Liver (tissue), 9 donors: Measurements from ENCODE around the gene ADCY4. TPM values are rescaled to one million over a fixed set of nuclear protein-coding genes. Genes with fewer than 3 reads are reported as not detected.

ENCODE experiments used
- DNase-seq: peaks from one replicate; pipeline ENCODE4 v3.0.0-alpha.2; 2017; ENCODE audit warnings: low spot score
- H3K27ac ChIP-seq, 2 donors: one replicate each; pipeline ENCODE4 v1.7.0; 2013; ENCODE audit warnings: inconsistent platforms in 2 of 2, low read length in 2 of 2, control low read depth in 1 of 2, low read depth in 1 of 2, mild to moderate bottlenecking in 1 of 2
- H3K27me3 ChIP-seq, 4 donors: one replicate each; pipeline versions ENCODE4 v1.6.1 to v1.7.0; 2013; ENCODE audit warnings: low read length in 3 of 4, inconsistent platforms in 1 of 4, mild to moderate bottlenecking in 1 of 4, moderate library complexity in 1 of 4; ENCODE audit not compliant: control insufficient read depth in 4 of 4, insufficient read depth in 4 of 4
- H3K36me3 ChIP-seq, 4 donors: one replicate each; pipeline versions ENCODE4 v1.6.1 to v1.7.0; 2013; ENCODE audit warnings: low read length in 3 of 4, mild to moderate bottlenecking in 3 of 4, low read depth in 1 of 4, moderate library complexity in 1 of 4; ENCODE audit not compliant: control insufficient read depth in 4 of 4, insufficient read depth in 3 of 4
- H3K4me1 ChIP-seq, 4 donors: one replicate each; pipeline versions ENCODE4 v1.6.1 to v1.7.0; 2013; ENCODE audit warnings: low read length in 3 of 4, mild to moderate bottlenecking in 3 of 4, moderate library complexity in 1 of 4; ENCODE audit not compliant: control insufficient read depth in 4 of 4, insufficient read depth in 4 of 4
- H3K4me3 ChIP-seq, 3 donors: one replicate each; pipeline versions ENCODE4 v1.6.1 to v1.7.0; 2013; ENCODE audit warnings: low read length in 3 of 3, control low read depth in 1 of 3, low read depth in 1 of 3, mild to moderate bottlenecking in 1 of 3
- H3K9ac ChIP-seq, 2 donors: one replicate each; pipeline ENCODE4 v1.7.0; 2013; ENCODE audit warnings: low read length in 2 of 2, mild to moderate bottlenecking in 2 of 2, moderate library complexity in 2 of 2, control low read depth in 1 of 2, low read depth in 1 of 2
- H3K9me3 ChIP-seq, 4 donors: one replicate each; pipeline versions ENCODE4 v1.6.1 to v1.7.0; 2013; ENCODE audit warnings: low read length in 3 of 4; ENCODE audit not compliant: control insufficient read depth in 4 of 4
- EGR1 ChIP-seq, 2 donors: IDR thresholded peaks; 2 replicates each; pipeline ENCODE4 v1.6.1; 2016 to 2018; ENCODE audit warnings: antibody characterized with exemption in 2 of 2, low read depth in 2 of 2
- FOXA1 ChIP-seq: IDR thresholded peaks from 2 replicates; pipeline ENCODE4 v1.6.1; 2016; ENCODE audit warnings: antibody characterized with exemption
- FOXA2 ChIP-seq: IDR thresholded peaks from 2 replicates; pipeline ENCODE4 v1.6.1; 2016; ENCODE audit warnings: antibody characterized with exemption
- GABPA ChIP-seq, 2 donors: IDR thresholded peaks in 1 of 2; conservative IDR thresholded peaks in 1 of 2; 2 replicates each; pipeline ENCODE4 v1.6.1; 2016; ENCODE audit warnings: antibody characterized with exemption in 2 of 2, mild to moderate bottlenecking in 1 of 2, moderate library complexity in 1 of 2
- HNF4A ChIP-seq, 2 donors: conservative IDR thresholded peaks; 2 replicates each; pipeline ENCODE4 v1.6.1; 2016; ENCODE audit warnings: antibody characterized with exemption in 2 of 2, mild to moderate bottlenecking in 2 of 2
- HNF4G ChIP-seq: IDR thresholded peaks from 2 replicates; pipeline ENCODE4 v1.6.1; 2016; ENCODE audit warnings: antibody characterized with exemption
- MAX ChIP-seq: IDR thresholded peaks from 2 replicates; pipeline ENCODE4 v1.6.1; 2016; ENCODE audit warnings: antibody characterized with exemption
- NR2F2 ChIP-seq: IDR thresholded peaks from 2 replicates; pipeline ENCODE4 v1.6.1; 2016; ENCODE audit warnings: antibody characterized with exemption
- RAD21 ChIP-seq, 2 donors: IDR thresholded peaks; 2 replicates each; pipeline ENCODE4 v1.6.1; 2016; ENCODE audit warnings: antibody characterized with exemption in 2 of 2, mild to moderate bottlenecking in 2 of 2
- REST ChIP-seq: IDR thresholded peaks from 2 replicates; pipeline ENCODE4 v1.6.1; 2016; ENCODE audit warnings: antibody characterized with exemption, mild to moderate bottlenecking
- RXRA ChIP-seq, 2 donors: IDR thresholded peaks; 2 replicates each; pipeline ENCODE4 v1.6.1; 2017 to 2018; ENCODE audit warnings: antibody characterized with exemption in 2 of 2, mild to moderate bottlenecking in 1 of 2
- SP1 ChIP-seq: IDR thresholded peaks from 2 replicates; pipeline ENCODE4 v1.6.1; 2018; ENCODE audit warnings: antibody characterized with exemption, mild to moderate bottlenecking
- TAF1 ChIP-seq: conservative IDR thresholded peaks from 2 replicates; pipeline ENCODE4 v1.6.1; 2016; ENCODE audit warnings: antibody characterized with exemption, mild to moderate bottlenecking
- YY1 ChIP-seq: IDR thresholded peaks from 2 replicates; pipeline ENCODE4 v1.6.1; 2016; ENCODE audit warnings: antibody characterized with exemption, mild to moderate bottlenecking
- WGBS: extraction: QIAGEN DNeasy Blood & Tissue Kit; methylation state at CpG from one replicate; pipeline ENCODE4 v1.1.7; 2013; 5-methylcytosine and 5-hydroxymethylcytosine counted together
- polyA plus RNA-seq, 2 donors: library from polyadenylated mRNA; stranded (reverse) in 1 of 2; unstranded in 1 of 2; fragments of 200-250 nt in 1 of 2; fragments of >200 nt in 1 of 2; fragmentation: Nextera tagmentation in 1 of 2; extraction: Ambion mirVana in 1 of 2; gene quantifications; one replicate each; pipeline versions ENCODE4 v1.2.1 to v1.2.3, GENCODE V29; 2013 to 2015
- total RNA-seq, 2 donors: library from RNA; depleted of rRNA; stranded (reverse); fragments of >200 nt; gene quantifications; one replicate each; pipeline ENCODE4 v1.2.3, GENCODE V29; 2014
- TF ChIP-seq, protein P1 (sequence below): fragments of 150-350 bp; IDR thresholded peaks from 2 replicates; pipeline ENCODE4 v1.5.1; 2017; ENCODE audit warnings: improper control_type of control experiment, low read depth, low read length; ENCODE audit not compliant: missing input control
- TF ChIP-seq, protein P2 (sequence below): IDR thresholded peaks from 2 replicates; pipeline ENCODE4 v1.6.1; 2016; ENCODE audit warnings: antibody characterized with exemption
- TF ChIP-seq, protein P3 (sequence below): IDR thresholded peaks from 2 replicates; pipeline ENCODE4 v1.6.1; 2016; ENCODE audit warnings: antibody characterized with exemption
- donor health status: healthy.
- donor health status: healthy.
- donor health status: healthy.
- donor health status: healthy.
- donor health status: healthy.

Gene ADCY4
- total and polyA plus RNA-seq, 4 donors, result 2.2 to 7.2 (median 4.0) TPM

- Histone ChIP-seq H3K4me3 (peak overlapping the region; percentile 55 to 78 (median 70)), H3K9ac (peak overlapping the region; percentile 80 to 98), H3K36me3 (peaks cover 5 to 38% (median 26%) of the 10 kb centered on the region in 4 donors), H3K4me1 (peaks cover 32 to 88% (median 78%) of the 10 kb centered on the region in 4 donors), H3K9me3 (no peaks in the 10 kb centered on the region), H3K27ac (peak overlapping the region; percentile 92 to 97), H3K27me3 (no peaks in the 10 kb centered on the region)
- TF ChIP-seq REST (no peak), MAX (no peak), HNF4G (no peak), RAD21 (IDR thresholded peaks at IDR 0.05) (no peak), FOXA1 (no peak), EGR1 (IDR thresholded peaks at IDR 0.05; ENCODE audit: low read depth in 2 of 2) (no peak), NR2F2 (no peak), YY1 (no peak), RXRA (IDR thresholded peaks at IDR 0.05) (no peak), GABPA (IDR thresholded peaks at IDR 0.05 in 1 of 2, conservative IDR thresholded peaks at IDR 0.05 in 1 of 2) (no peak), HNF4A (conservative IDR thresholded peaks at IDR 0.05) (no peak), SP1 (no peak), FOXA2 (no peak)
- TF ChIP-seq, protein P1, sequence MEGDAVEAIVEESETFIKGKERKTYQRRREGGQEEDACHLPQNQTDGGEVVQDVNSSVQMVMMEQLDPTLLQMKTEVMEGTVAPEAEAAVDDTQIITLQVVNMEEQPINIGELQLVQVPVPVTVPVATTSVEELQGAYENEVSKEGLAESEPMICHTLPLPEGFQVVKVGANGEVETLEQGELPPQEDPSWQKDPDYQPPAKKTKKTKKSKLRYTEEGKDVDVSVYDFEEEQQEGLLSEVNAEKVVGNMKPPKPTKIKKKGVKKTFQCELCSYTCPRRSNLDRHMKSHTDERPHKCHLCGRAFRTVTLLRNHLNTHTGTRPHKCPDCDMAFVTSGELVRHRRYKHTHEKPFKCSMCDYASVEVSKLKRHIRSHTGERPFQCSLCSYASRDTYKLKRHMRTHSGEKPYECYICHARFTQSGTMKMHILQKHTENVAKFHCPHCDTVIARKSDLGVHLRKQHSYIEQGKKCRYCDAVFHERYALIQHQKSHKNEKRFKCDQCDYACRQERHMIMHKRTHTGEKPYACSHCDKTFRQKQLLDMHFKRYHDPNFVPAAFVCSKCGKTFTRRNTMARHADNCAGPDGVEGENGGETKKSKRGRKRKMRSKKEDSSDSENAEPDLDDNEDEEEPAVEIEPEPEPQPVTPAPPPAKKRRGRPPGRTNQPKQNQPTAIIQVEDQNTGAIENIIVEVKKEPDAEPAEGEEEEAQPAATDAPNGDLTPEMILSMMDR, result no peak
- TF ChIP-seq, protein P2, sequence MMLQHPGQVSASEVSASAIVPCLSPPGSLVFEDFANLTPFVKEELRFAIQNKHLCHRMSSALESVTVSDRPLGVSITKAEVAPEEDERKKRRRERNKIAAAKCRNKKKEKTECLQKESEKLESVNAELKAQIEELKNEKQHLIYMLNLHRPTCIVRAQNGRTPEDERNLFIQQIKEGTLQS, result no peak
- TF ChIP-seq, protein P3, sequence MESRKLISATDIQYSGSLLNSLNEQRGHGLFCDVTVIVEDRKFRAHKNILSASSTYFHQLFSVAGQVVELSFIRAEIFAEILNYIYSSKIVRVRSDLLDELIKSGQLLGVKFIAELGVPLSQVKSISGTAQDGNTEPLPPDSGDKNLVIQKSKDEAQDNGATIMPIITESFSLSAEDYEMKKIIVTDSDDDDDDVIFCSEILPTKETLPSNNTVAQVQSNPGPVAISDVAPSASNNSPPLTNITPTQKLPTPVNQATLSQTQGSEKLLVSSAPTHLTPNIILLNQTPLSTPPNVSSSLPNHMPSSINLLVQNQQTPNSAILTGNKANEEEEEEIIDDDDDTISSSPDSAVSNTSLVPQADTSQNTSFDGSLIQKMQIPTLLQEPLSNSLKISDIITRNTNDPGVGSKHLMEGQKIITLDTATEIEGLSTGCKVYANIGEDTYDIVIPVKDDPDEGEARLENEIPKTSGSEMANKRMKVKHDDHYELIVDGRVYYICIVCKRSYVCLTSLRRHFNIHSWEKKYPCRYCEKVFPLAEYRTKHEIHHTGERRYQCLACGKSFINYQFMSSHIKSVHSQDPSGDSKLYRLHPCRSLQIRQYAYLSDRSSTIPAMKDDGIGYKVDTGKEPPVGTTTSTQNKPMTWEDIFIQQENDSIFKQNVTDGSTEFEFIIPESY, result no peak
- no peak for DNase-seq
- 40% methylated on average over 11 of the region's 11 CpGs for WGBS
These were observed 27.7 kb downstream of the ADCY4 start for GRCh38 chr14:24307156-24307574.

DNA sequence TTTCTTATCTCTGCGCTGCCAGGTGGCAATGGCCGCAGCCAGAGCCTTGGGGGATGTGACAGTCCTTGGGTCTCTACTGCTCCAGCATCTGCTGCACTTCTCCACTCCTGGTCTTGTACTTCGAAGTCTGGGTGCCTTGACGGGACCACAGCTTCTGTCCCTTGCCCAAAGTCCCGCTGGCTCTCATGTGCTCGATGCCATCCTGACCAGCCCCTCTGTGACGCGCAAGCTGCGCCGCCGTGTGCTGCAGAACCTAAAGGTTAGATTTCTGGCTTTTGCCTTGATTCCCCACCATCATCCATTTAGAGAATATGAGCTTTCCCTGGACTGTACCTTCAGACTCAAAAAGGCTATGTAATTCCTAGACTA lies 30.9 kb downstream of the ADCY4 start:
- no peaks in the 10 kb centered on the region for H3K9me3 ChIP-seq
- H3K4me3 ChIP-seq, result no peak overlapping the region
- 97% methylated on average over 11 of the region's 11 CpGs for WGBS
- H3K27me3 ChIP-seq, result no peaks in the 10 kb centered on the region
- TF ChIP-seq EGR1 (IDR thresholded peaks at IDR 0.05; ENCODE audit: low read depth in 2 of 2), result no peak
- no peak for TF ChIP-seq REST
- no peak for TF ChIP-seq HNF4A (conservative IDR thresholded peaks at IDR 0.05)
- no peak for TF ChIP-seq TAF1
- no peak for TF ChIP-seq MAX
- no peak for TF ChIP-seq RXRA (IDR thresholded peaks at IDR 0.05)
- no peak for DNase-seq
- no peak overlapping the region for H3K9ac ChIP-seq
- H3K36me3 ChIP-seq, result peaks cover 9 to 48% (median 33%) of the 10 kb centered on the region in 4 donors
- peak overlapping the region; percentile 55 to 79 for H3K27ac ChIP-seq
- peaks cover 14 to 81% (median 73%) of the 10 kb centered on the region in 4 donors for H3K4me1 ChIP-seq
